Gastroesophageal sphincter (tissue), 4 donors: ENCODE results near the gene ADIPOR2. TPM values are rescaled to one million over a fixed set of nuclear protein-coding genes. Genes with fewer than 3 reads are reported as not detected.

Source experiments
- ATAC-seq: fragments of 150-250 bp; one replicate; pipeline ENCODE4 v1.9.1; 2016; ENCODE audit warnings: mild to moderate bottlenecking, moderate library complexity
- H3K27ac ChIP-seq, 4 donors: fragments of 200-600 bp; sonication (generic) in 3 of 4; 1 replicate in 3 of 4; 2 replicates in 1 of 4; pipeline ENCODE4 v1.5.1; 2016 to 2019
- H3K27me3 ChIP-seq: fragments of 200-600 bp; sonication (generic); one replicate; pipeline ENCODE4 v1.5.1; 2019
- H3K36me3 ChIP-seq, 2 donors: fragments of 200-600 bp; sonication (generic); one replicate each; pipeline ENCODE4 v1.5.1; 2019; ENCODE audit warnings: control low read depth in 1 of 2
- H3K4me1 ChIP-seq, 3 donors: fragments of 200-600 bp; sonication (generic); 1 replicate in 2 of 3; 2 replicates in 1 of 3; pipeline ENCODE4 v1.5.1; 2016 to 2019; ENCODE audit warnings: control low read depth in 2 of 3
- H3K4me3 ChIP-seq, 2 donors: fragments of 200-600 bp; sonication (generic); one replicate each; pipeline ENCODE4 v1.5.1; 2019; ENCODE audit warnings: mild to moderate bottlenecking in 1 of 2, moderate library complexity in 1 of 2
- H3K9me3 ChIP-seq, 3 donors: fragments of 200-600 bp; sonication (generic); one replicate each; pipeline ENCODE4 v1.5.1; 2017 to 2019; ENCODE audit warnings: control low read depth in 2 of 3
- EP300 ChIP-seq: sonication (generic); formaldehyde crosslinking; IDR thresholded peaks from one replicate; pipeline ENCODE4 v1.6.1; 2017; ENCODE audit warnings: antibody characterized with exemption, mild to moderate bottlenecking
- POLR2A ChIP-seq, 2 donors: fragments of 450-650 bp; IDR thresholded peaks; one replicate each; pipeline ENCODE4 v1.6.1; 2017; ENCODE audit warnings: antibody characterized with exemption in 2 of 2, mild to moderate bottlenecking in 2 of 2, moderate library complexity in 1 of 2
- POLR2AphosphoS5 ChIP-seq: sonication (generic); formaldehyde crosslinking; IDR thresholded peaks from one replicate; pipeline ENCODE4 v1.6.1; 2017; ENCODE audit warnings: antibody characterized with exemption
- WGBS, 2 donors: methylation state at CpG; one replicate each; pipeline ENCODE4 v1.1.5; 2018; ENCODE audit warnings: low coverage in 1 of 2; 5-methylcytosine and 5-hydroxymethylcytosine counted together
- total RNA-seq, 4 donors: library from RNA; depleted of rRNA; stranded (reverse); fragments of >200 nt; gene quantifications; one replicate each; pipeline ENCODE4 v1.1.0, GENCODE V29; 2016
- TF ChIP-seq, protein P1 (sequence below), 4 experiments: fragments of 200-600 bp in 2 of 4; fragments of 450-650 bp in 2 of 4; sonication (generic) in 1 of 4; IDR thresholded peaks; one replicate each; pipeline ENCODE4 v1.5.1; 2017 to 2019; ENCODE audit warnings: antibody characterized with exemption in 4 of 4, mild to moderate bottlenecking in 2 of 4, moderate library complexity in 2 of 4

ADIPOR2 gene
- total RNA-seq, 4 donors from 2014 or later = 26.6 to 37.9 (median 33.4) TPM

DNA sequence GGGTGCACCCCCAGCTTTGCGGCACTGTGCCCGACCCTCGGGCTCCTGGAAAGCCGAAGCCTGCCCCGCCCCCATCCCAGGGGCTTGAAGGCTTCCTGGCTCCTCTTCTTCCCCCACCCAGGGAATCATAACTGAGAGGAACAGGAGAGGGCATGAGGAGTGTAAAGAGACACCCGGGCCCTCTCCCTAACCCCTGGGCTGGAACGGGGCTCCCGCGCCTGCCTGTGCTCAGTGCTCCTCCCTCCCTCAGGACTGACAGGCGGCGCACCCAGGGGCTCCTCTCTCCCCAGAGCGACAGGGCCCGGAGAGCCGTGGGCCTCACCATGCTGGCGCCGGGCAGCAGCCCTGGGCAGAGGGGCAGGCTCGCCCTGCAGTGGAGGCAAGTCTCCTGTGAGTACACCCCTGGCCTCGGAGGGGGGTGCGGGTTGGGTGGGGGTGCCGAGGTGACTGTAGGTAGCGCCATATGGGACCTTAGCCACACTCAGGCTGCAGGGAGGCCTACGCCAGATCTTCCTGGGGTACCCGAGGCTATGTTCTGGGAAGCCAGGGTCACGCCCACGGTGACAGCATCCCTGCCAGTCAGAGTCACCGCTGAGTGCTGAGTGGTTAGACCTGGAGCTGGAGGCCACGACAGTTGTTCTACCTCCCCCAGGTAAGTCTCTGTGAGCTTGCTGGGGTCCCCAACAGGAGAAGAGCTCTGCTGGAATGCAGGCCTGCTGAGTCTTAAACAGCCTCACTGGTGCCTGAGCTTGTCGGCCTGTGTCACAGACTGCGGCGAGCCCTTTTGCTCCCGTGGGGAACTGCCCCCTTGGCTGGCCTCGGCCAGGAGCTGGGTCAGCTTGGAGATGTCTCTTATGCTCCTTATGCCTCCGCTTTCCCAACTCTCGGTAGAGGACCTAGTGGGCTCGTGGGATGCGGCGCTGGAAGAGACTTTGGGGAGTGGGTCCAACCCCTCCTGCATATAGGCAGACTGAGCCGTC, 137.2 kb downstream of the ADIPOR2 start:
- H3K9me3 ChIP-seq = no peaks in the 10 kb centered on the region
- H3K27ac ChIP-seq = no peak overlapping the region
- TF ChIP-seq, protein P1, sequence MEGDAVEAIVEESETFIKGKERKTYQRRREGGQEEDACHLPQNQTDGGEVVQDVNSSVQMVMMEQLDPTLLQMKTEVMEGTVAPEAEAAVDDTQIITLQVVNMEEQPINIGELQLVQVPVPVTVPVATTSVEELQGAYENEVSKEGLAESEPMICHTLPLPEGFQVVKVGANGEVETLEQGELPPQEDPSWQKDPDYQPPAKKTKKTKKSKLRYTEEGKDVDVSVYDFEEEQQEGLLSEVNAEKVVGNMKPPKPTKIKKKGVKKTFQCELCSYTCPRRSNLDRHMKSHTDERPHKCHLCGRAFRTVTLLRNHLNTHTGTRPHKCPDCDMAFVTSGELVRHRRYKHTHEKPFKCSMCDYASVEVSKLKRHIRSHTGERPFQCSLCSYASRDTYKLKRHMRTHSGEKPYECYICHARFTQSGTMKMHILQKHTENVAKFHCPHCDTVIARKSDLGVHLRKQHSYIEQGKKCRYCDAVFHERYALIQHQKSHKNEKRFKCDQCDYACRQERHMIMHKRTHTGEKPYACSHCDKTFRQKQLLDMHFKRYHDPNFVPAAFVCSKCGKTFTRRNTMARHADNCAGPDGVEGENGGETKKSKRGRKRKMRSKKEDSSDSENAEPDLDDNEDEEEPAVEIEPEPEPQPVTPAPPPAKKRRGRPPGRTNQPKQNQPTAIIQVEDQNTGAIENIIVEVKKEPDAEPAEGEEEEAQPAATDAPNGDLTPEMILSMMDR (IDR thresholded peaks at IDR 0.05) = no peak
- no peak for TF ChIP-seq POLR2A (IDR thresholded peaks at IDR 0.05)
- no peak for TF ChIP-seq POLR2AphosphoS5
- no peak for TF ChIP-seq EP300
- 45 to 90% methylated on average over 4 to 5 of the region's 38 CpGs for WGBS, 2 donors
- no peak overlapping the region for H3K4me3 ChIP-seq
- H3K36me3 ChIP-seq = no peaks in the 10 kb centered on the region
- H3K4me1 ChIP-seq = no peaks in the 10 kb centered on the region
- peaks cover 88% of the 10 kb centered on the region for H3K27me3 ChIP-seq
- no peak for ATAC-seq

DNA sequence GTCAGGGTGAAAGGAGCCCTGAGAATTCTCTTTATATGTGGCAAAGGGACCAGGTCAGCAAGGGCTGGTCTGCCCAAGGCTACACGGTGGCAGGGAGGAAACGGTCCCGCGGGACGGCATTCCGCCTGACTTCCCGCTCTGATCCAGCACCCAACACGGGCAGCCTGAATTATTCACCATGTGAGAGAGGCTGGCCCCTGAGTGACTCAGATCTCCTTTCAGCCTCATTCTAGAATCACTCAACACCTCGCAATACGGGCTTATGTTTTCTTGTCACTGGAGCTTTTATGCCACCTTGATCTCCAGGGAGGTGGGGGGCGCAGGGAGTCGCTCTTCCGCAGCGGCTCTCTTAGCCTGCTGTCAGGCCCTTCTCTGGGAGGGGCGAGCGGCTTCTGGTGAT, 138.0 kb downstream of the ADIPOR2 start:
- 80% methylated on average over 1 of the region's 16 CpGs; no CpG with 5 or more reads in 1 of the 2 donors for WGBS, 2 donors

DNA sequence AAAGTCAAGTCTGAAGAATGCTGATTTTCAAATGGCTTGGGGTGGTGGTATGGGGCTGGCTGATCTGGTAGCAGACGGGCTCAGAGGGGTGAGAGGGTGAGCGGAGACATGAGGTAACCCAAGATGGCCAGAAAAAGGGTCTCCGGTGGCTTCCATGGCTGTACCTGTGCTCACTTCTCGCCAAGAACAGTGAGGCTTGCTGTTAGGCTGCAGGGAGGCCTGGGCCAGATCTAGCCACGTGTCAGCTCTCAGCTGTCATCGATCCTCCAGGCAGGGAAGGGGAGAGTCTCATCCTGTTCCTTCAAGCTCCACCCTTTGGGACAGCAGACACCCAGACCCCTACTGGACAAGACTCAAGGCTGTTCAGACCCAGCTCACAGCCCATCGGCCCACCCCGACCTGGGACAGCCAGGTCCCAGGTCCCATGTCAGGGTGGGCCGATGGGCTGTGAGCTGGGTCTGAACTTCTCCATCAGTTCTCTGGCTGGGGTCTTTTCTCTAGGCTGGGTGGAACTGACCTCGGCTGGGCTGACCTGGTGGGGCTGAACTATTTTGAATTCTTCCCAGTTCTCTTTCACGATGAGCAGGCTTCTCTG, 138.5 kb downstream of the ADIPOR2 start:
- no peak for ATAC-seq
- no peaks in the 10 kb centered on the region for H3K9me3 ChIP-seq
- WGBS, 2 donors = 89% methylated on average over 3 of the region's 11 CpGs; no CpG with 5 or more reads in 1 of the 2 donors
- H3K36me3 ChIP-seq = no peaks in the 10 kb centered on the region
- peaks cover 88% of the 10 kb centered on the region for H3K27me3 ChIP-seq
- no peak for TF ChIP-seq POLR2AphosphoS5
- TF ChIP-seq EP300 = no peak
- no peak for TF ChIP-seq POLR2A (IDR thresholded peaks at IDR 0.05)
- TF ChIP-seq, protein P1 (IDR thresholded peaks at IDR 0.05) = no peak
- H3K4me1 ChIP-seq = no peaks in the 10 kb centered on the region
- no peak overlapping the region for H3K4me3 ChIP-seq
- no peak overlapping the region for H3K27ac ChIP-seq

More for the DNA sequence above, 138.0 kb downstream of the ADIPOR2 start:
- ATAC-seq = no peak
- H3K36me3 ChIP-seq = no peaks in the 10 kb centered on the region
- no peaks in the 10 kb centered on the region for H3K4me1 ChIP-seq
- TF ChIP-seq POLR2A (IDR thresholded peaks at IDR 0.05) = no peak
- TF ChIP-seq POLR2AphosphoS5 = no peak
- TF ChIP-seq EP300 = no peak
- no peaks in the 10 kb centered on the region for H3K9me3 ChIP-seq
- no peak overlapping the region for H3K4me3 ChIP-seq
- H3K27ac ChIP-seq = no peak overlapping the region
- peaks cover 88% of the 10 kb centered on the region for H3K27me3 ChIP-seq

DNA sequence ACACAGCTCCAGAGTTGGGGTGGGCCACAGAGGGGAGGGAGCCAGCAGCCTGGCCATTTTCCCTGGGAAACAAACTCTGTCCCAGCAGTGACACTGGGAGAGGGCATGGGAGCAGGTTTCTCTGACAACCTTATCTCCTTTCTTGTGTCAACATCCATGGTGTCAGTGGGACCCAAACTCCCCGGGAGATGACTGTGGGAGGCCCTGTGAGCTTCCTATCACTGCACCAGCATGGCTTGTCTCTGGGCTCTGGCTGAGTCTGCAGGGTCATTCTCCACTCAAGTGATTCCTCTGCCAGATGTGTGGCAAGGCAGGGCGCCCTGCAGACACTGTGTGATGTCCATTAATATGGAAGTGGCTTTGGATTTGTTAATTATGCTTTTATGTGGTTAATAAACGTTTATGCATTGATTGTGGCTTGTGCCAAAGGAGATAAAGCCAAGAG, 139.6 kb downstream of the ADIPOR2 start:
- ATAC-seq = no peak
- no peak for TF ChIP-seq EP300
- TF ChIP-seq, protein P1 (IDR thresholded peaks at IDR 0.05) = no peak
- no peak overlapping the region for H3K27ac ChIP-seq
- H3K4me3 ChIP-seq = no peak overlapping the region
- H3K4me1 ChIP-seq = no peaks in the 10 kb centered on the region
- WGBS, 2 donors = 29% methylated on average over 3 of the region's 3 CpGs; no CpG with 5 or more reads in 1 of the 2 donors
- H3K27me3 ChIP-seq = peaks cover 89% of the 10 kb centered on the region
- H3K9me3 ChIP-seq = no peaks in the 10 kb centered on the region
- no peaks in the 10 kb centered on the region for H3K36me3 ChIP-seq
